Measurements from ENCODE around the gene FAM135A. TPM values are rescaled to one million over a fixed set of nuclear protein-coding genes. Genes with fewer than 3 reads are reported as not detected.

FAM135A gene
- total RNA-seq, 1 experiment from 2014 or later: 31.0 TPM

DNA sequence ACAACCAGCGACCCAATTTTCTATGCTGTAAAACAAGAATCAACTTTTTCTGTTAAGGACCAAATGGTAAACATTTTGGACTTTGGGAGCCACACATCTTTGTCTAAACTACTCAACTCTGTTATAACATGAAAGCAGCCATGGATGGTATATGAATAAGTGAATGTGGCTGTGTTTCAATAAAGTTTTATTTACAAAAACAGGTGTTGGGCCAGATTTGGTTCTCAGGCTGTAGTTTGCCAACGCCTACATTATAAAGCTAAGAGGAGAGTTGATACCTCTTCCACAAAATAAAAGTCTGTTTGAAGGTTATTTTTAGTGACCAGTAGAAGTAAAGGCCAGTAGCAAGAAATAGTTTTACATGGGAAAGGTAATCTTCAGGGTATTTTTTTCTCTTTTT lies 93.0 kb downstream of the FAM135A start:
- H2BK12ac ChIP-seq (ENCODE audit: insufficient read length, low read depth, low read length): no peak overlapping the region
- no CpG with 5 or more reads among the region's 2 CpGs for WGBS (ENCODE audit: extremely low coverage, insufficient read length, low lambda C conversion rate)
- no peak overlapping the region for H3K4ac ChIP-seq (ENCODE audit: low read depth, low read length)
- no peak overlapping the region for H3T11ph ChIP-seq (ENCODE audit: low read length)
- H3K27ac Mint-ChIP-seq: no peak overlapping the region
- H3K14ac ChIP-seq (ENCODE audit: insufficient read depth, low read length): no peak overlapping the region
- no peak overlapping the region for H4K91ac ChIP-seq (ENCODE audit: insufficient read length, low read depth, low read length)
- no peak overlapping the region for H2BK120ac ChIP-seq (ENCODE audit: low read depth, low read length, poor library complexity, severe bottlenecking)
- no peak overlapping the region for H3K23ac ChIP-seq (ENCODE audit: insufficient read length, low read depth, low read length)
- H4K20me1 ChIP-seq (ENCODE audit: control insufficient read depth, insufficient read depth, insufficient read length): no peaks in the 10 kb centered on the region
- H2BK15ac ChIP-seq (ENCODE audit: low read depth, low read length): no peak overlapping the region
- peaks cover 13 to 18% of the 10 kb centered on the region in 2 experiments for H3K9me3 Mint-ChIP-seq
- no peaks in the 10 kb centered on the region for H3K79me1 ChIP-seq (ENCODE audit: insufficient read depth, low read depth, low read length, poor library complexity, severe bottlenecking)
- H3K18ac ChIP-seq (ENCODE audit: insufficient read length, low read depth, low read length): no peak overlapping the region
- H3K27me3 Mint-ChIP-seq (ENCODE audit: low read depth): no peaks in the 10 kb centered on the region
- no peaks in the 10 kb centered on the region for H3K23me2 ChIP-seq (ENCODE audit: insufficient read length, low read depth, low read length, poor library complexity, severe bottlenecking)
- no peaks in the 10 kb centered on the region for H3K4me1 ChIP-seq (ENCODE audit: insufficient read depth, low read length)
- no peak overlapping the region for H4K5ac ChIP-seq (ENCODE audit: insufficient read length, low read depth, low read length)
- H3K4me3 Mint-ChIP-seq: no peak overlapping the region
- H2BK5ac ChIP-seq (ENCODE audit: insufficient read length, low read length): no peak overlapping the region
- no peak overlapping the region for H2BK20ac ChIP-seq (ENCODE audit: low read depth, low read length, poor library complexity, severe bottlenecking)
- H3K79me2 ChIP-seq (ENCODE audit: insufficient read depth, low read length): no peaks in the 10 kb centered on the region
- no peak overlapping the region for H3K27ac ChIP-seq (ENCODE audit: insufficient read length, low read depth, low read length)
- no peak overlapping the region for H2AFZ ChIP-seq (ENCODE audit: low read length)
- peaks cover 0 to 6% of the 10 kb centered on the region in 2 experiments; a peak in 2 of 4 replicates for H3K4me1 Mint-ChIP-seq
- H3K56ac ChIP-seq (ENCODE audit: insufficient read length, low read depth, low read length): no peak overlapping the region
- no peak overlapping the region for H3K9ac ChIP-seq (ENCODE audit: extremely low read depth, insufficient read length, low read length)
- H3K9me3 ChIP-seq (ENCODE audit: control insufficient read depth, low read depth, low read length): peaks cover 6% of the 10 kb centered on the region
- H3K4me2 ChIP-seq (ENCODE audit: insufficient read depth, insufficient read length, low read length): no peak overlapping the region
- no peak overlapping the region for H2AK5ac ChIP-seq (ENCODE audit: insufficient read length, low read length)
- H4K8ac ChIP-seq (replicated peaks; ENCODE audit: insufficient read length, low read depth, low read length): no peak overlapping the region
- H3K27me3 ChIP-seq (ENCODE audit: insufficient read depth, low read length): no peaks in the 10 kb centered on the region
- peaks cover 35 to 44% (median 37%) of the 10 kb centered on the region in 3 experiments for H3K36me3 Mint-ChIP-seq (ENCODE audit: insufficient read depth in 1 of 3, low read depth in 3 of 3)
- TF ChIP-seq, protein P1, sequence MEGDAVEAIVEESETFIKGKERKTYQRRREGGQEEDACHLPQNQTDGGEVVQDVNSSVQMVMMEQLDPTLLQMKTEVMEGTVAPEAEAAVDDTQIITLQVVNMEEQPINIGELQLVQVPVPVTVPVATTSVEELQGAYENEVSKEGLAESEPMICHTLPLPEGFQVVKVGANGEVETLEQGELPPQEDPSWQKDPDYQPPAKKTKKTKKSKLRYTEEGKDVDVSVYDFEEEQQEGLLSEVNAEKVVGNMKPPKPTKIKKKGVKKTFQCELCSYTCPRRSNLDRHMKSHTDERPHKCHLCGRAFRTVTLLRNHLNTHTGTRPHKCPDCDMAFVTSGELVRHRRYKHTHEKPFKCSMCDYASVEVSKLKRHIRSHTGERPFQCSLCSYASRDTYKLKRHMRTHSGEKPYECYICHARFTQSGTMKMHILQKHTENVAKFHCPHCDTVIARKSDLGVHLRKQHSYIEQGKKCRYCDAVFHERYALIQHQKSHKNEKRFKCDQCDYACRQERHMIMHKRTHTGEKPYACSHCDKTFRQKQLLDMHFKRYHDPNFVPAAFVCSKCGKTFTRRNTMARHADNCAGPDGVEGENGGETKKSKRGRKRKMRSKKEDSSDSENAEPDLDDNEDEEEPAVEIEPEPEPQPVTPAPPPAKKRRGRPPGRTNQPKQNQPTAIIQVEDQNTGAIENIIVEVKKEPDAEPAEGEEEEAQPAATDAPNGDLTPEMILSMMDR (conservative IDR thresholded peaks at IDR 0.05): no peak
- no peak for DNase-seq
